ENCODE measurements around the gene DPEP2.
A peak's percentile ranks its signal among the peaks of the same experiment; 100 is the strongest.

Gene DPEP2

GRCh38 chr16:67959536-67960329, 39.6 kb downstream of the DPEP2 start:
- no peak for DNase-seq

DNA sequence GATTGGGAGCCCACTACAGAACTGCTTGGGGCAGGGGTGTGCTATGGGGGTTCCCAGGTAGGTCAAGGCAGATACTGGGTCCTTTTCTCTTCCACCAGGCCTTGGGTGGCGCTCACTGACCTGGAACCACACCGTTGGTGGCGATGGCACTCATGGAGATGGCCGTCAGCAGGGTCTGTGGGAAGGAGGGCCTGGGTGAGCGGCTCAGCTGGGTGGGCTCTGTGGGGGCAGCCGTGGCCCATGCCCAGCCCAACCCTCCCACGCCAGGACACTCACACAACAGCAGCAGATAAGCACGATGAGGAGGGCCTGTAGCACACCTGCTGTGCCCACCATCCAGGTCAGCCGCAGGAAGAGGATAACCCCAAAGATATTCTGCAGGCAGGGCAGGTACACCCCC, 41.7 kb downstream of the DPEP2 start:
- no peak for DNase-seq

- DNase-seq, result no peak
These were observed 44.7 kb downstream of the DPEP2 start for GRCh38 chr16:67954421-67955196.

- DNase-seq, result no peak
These were observed 45.5 kb downstream of the DPEP2 start for GRCh38 chr16:67953641-67954375.

DNA sequence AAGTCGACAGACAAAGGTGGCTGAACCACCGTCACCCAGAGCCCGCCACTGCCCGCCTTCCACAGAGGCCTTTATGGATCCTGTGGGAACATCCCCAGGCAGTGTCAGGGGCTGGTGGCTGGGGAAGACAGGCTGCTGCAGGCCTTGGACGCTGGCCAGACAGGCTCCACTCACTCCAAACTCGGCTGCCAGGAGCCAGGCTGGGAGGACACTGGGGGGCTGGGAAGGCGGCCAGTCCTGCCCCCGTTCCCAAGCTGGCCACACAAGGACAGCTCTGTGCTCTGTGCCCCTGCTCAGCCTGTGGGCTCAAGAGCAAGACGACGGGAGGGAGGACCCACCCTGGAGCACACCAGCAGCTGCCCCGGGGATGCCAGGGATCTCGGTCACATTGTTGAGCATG, 47.8 kb downstream of the DPEP2 start:
- DNase-seq, result peak in 56 of 58 donors; percentile 42 to 95 (median 83)

- DNase-seq, result no peak
These were observed 48.9 kb downstream of the DPEP2 start for GRCh38 chr16:67950335-67950843.

DNA sequence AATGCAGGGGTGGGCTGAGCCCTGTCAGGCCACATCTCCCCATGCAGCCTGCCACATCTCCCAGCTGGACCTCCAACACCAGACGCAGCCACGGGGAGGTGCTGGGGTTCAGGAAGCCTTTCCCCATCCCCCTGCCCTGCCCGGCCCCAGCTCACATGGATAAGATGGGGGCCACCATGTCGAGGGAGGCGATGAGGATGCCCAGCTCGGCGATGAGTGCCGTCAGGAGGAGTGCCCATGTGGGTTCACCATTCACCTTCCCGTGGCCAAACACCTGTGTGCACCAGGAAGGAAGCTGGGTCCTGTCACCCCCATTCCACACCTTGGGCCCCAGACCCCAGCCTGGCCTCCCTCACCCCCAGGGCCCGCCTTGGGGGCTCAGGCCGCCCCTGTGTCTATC, 49.6 kb downstream of the DPEP2 start:
- DNase-seq, result no peak

- no peak for DNase-seq
These were observed 51.3 kb downstream of the DPEP2 start for GRCh38 chr16:67948015-67948414.

DNA sequence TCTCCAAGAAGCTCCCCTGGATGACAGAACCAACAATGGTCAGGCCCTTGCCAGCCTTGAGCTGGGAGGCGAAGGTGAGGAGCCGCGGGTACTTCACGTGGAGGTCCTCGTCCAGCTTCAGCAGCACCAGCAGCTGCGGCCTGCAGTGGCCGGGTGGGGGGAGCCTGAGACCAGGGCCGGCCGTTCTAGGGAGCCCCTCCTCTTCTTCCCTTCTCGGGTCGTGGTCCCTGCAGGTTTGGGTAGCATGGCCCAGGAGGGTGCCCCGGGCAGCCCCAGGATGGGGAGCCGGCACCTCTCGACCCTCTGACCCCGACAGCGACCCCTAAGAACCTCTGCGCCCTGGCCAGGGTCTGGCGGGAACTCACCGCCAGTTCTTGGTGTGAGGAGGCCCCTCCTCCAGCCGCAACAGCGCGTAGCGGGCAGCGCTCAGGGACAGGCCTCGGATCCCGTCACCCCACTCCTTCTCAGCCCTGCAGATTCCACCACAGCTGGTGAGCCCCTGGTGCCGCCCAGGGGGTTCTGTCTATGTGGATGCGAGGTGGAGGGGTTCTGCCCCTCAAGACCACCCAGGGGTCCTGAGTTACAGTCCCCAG, 52.2 kb downstream of the DPEP2 start:
- DNase-seq, result no peak

GRCh38 chr16:67946128-67946569, 53.1 kb downstream of the DPEP2 start:
- no peak for DNase-seq

DNA sequence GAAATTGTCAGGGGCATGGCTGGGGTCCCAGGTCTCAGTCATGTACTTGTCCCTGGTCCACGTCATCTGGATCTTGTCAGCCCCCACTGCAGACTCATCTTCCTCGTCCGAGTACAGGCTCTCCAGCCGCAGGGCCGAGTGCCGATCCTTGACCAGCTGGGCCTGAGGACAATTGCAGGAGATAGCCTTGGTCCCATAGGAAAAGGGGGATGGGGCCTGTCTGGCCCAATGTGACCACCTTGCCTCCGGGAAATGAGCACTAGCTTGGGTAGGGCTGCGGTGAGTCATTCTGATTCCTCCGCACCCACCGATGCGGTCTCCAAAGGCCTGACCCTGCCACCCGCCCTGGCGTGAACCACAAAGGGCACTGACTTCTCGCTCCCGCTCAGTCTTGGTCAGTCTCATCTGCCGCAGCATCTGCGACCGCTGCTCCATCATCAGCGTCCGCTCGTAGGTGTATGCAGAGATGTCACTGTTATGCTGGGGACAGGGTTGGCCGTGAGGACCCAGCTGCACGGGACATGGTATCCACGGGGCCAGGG, 53.8 kb downstream of the DPEP2 start:
- DNase-seq, result no peak

- no peak for DNase-seq
These were observed 54.4 kb downstream of the DPEP2 start for GRCh38 chr16:67944690-67945391.

DNA sequence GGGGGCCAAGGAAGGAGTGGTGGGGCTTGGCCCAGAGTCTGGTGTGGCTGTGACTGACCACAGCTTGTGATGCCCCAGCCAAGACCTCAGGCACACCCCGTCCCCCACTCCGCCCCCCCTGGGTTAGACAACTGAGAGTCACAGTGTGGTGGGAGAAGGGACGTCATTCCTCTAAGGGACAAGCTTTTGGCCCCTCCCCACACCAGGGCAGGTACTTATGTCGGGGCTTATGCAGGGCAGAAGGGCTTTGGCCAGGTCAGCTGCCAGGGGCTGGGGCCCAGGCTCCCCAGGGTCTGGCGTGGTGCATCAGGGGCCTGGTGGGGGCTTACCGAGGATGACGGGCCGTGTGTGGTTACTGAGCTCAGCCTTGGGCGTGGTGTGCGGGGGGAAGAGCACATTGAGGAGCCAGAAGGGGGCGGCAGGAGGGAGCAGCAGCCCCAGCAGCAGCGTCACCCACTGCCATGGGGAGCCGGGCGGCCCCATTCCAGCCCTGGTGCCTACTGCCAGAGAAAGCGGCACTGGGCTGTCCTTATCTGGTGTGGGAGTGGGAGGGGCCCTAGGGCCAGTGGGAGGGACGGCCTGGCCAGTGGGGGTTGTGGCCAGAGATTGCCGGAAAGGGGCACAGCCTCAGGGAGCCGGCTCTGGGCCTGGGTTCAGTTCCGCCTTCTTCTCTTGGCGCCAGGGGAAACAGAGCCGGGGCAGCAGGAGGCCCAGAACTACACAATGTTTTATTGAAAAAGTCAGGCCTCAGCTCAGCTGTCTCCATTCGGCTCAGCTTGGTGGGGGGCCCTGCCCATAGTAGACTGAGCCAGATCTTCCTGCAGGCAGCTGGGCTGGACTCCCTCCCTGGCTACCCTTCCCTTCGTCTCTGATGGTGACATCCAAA, 55.4 kb downstream of the DPEP2 start, which contains the start of gene LCAT:
LCAT (minus strand) TSS at position 502 of the 886 bp plus-strand sequence; CDS start at position 483, 19 bp downstream.
- DNase-seq, result peak in 55 of 58 donors; percentile 17 to 92 (median 76)

GRCh38 chr16:67943256-67943618, 56.0 kb downstream of the DPEP2 start:
- no peak for DNase-seq

- DNase-seq, result no peak
These were observed 56.6 kb downstream of the DPEP2 start for GRCh38 chr16:67942510-67943255.

DNA sequence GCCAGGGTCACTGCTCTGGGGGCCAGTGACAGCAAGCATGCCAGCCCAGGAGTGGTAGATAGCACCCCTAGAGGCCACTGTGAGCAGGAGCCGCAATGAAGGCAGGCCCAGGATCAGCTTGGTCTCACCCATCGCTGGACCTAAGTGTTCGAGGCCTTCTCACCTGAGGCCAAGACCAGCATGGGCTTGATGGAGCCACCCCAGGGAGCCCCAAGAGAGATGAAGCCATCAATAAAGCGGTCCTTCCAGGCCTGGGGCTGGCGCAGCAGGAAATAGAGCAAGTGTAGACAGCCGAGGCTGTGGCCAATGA, 57.1 kb downstream of the DPEP2 start:
- peak in 8 of 58 donors; percentile 7 to 42 (median 24) for DNase-seq

- DNase-seq, result no peak
These were observed 57.6 kb downstream of the DPEP2 start for GRCh38 chr16:67941469-67942199.
